WTC11 (cell line): ENCODE data around the gene BDH1. TPM values are rescaled to one million over a fixed set of nuclear protein-coding genes. Genes with fewer than 3 reads are reported as not detected.

Source experiments
- ATAC-seq: fragments of 200-7000 bp; cut with Tn5 transposase; 2 replicates; pipeline ENCODE4 v1.10.0; 2021; ENCODE audit warnings: mild to moderate bottlenecking, moderate library complexity
- CTCF ChIA-PET: fragments of 300-600 bp; sonication (Branson Sonifier 250); formaldehyde crosslinking; loops from one replicate; lab custom pipeline; 2021; ENCODE audit warnings: antibody characterized with exemption; lab: Charles Lee
- POLR2A ChIA-PET: fragments of 350-600 bp; sonication (Branson Sonifier 250); formaldehyde crosslinking; loops from one replicate; lab custom pipeline; 2021; ENCODE audit warnings: antibody characterized with exemption; lab: Charles Lee
- DNase-seq: peaks from one replicate; pipeline ENCODE4 v3.0.0; 2021; ENCODE audit warnings: low spot score
- H3K27ac Mint-ChIP-seq: 2 replicates; pipeline ENCODE4 v1.8.0; 2021; ENCODE audit warnings: mixed read lengths
- H3K27me3 Mint-ChIP-seq: 2 replicates; pipeline ENCODE4 v1.8.0; 2021; ENCODE audit warnings: low read depth, mild to moderate bottlenecking, moderate library complexity, mixed read lengths
- H3K36me3 Mint-ChIP-seq: 2 replicates; pipeline ENCODE4 v1.8.0; 2021; ENCODE audit warnings: mixed read lengths
- H3K4me1 Mint-ChIP-seq: 2 replicates; pipeline ENCODE4 v1.8.0; 2022; ENCODE audit warnings: mixed read lengths
- H3K4me3 Mint-ChIP-seq: 2 replicates; pipeline ENCODE4 v1.8.0; 2021; ENCODE audit warnings: mild to moderate bottlenecking, moderate library complexity, mixed read lengths
- H3K9me3 Mint-ChIP-seq: 2 replicates; pipeline ENCODE4 v1.8.0; 2021; ENCODE audit warnings: mixed read lengths
- AR ChIP-seq: fragments of 250-450 bp; sonication (Bioruptor Pico); IDR thresholded peaks from 2 replicates; pipeline ENCODE4 v1.9.0; 2021; ENCODE audit warnings: mild to moderate bottlenecking
- ATF1 ChIP-seq: sonication (generic); formaldehyde crosslinking; IDR thresholded peaks from 2 replicates; pipeline ENCODE4 v1.8.1; 2023; ENCODE audit warnings: mild to moderate bottlenecking, moderate library complexity, missing genetic modification reagents
- CDX4 ChIP-seq: fragments of 250-450 bp; sonication (Bioruptor Pico); IDR thresholded peaks from 2 replicates; pipeline ENCODE4 v1.9.0; 2021; ENCODE audit warnings: moderate library complexity, mild to moderate bottlenecking, inconsistent platforms, borderline replicate concordance
- CREM ChIP-seq: sonication (generic); formaldehyde crosslinking; IDR thresholded peaks from 2 replicates; pipeline ENCODE4 v1.8.1; 2022; ENCODE audit warnings: mild to moderate bottlenecking, missing genetic modification reagents, moderate library complexity
- ESRRA ChIP-seq: sonication (generic); formaldehyde crosslinking; IDR thresholded peaks from 2 replicates; pipeline ENCODE4 v1.8.1; 2022; ENCODE audit warnings: mild to moderate bottlenecking, missing genetic modification reagents, borderline replicate concordance
- ETV6 ChIP-seq: sonication (generic); formaldehyde crosslinking; IDR thresholded peaks from 2 replicates; pipeline ENCODE4 v1.8.1; 2022; ENCODE audit warnings: mild to moderate bottlenecking, missing genetic modification reagents
- FOXK1 ChIP-seq: sonication (generic); formaldehyde crosslinking; IDR thresholded peaks from 2 replicates; pipeline ENCODE4 v1.8.0; 2022; ENCODE audit warnings: mild to moderate bottlenecking, moderate library complexity, missing genetic modification reagents
- FOXP1 ChIP-seq: sonication (generic); formaldehyde crosslinking; IDR thresholded peaks from 2 replicates; pipeline ENCODE4 v1.8.0; 2022; ENCODE audit warnings: missing genetic modification reagents, mild to moderate bottlenecking, moderate library complexity, borderline replicate concordance
- IRF2 ChIP-seq: sonication (generic); formaldehyde crosslinking; IDR thresholded peaks from 2 replicates; pipeline ENCODE4 v1.8.0; 2022; ENCODE audit warnings: low read depth, missing genetic modification reagents, borderline replicate concordance
- JUN ChIP-seq: sonication (generic); formaldehyde crosslinking; IDR thresholded peaks from 2 replicates; pipeline ENCODE4 v1.8.0; 2023; ENCODE audit warnings: mild to moderate bottlenecking, missing genetic modification reagents
- NFE2L1 ChIP-seq: sonication (generic); formaldehyde crosslinking; IDR thresholded peaks from 2 replicates; pipeline ENCODE4 v1.8.1; 2023; ENCODE audit warnings: missing genetic modification reagents
- NFYB ChIP-seq: sonication (generic); formaldehyde crosslinking; conservative IDR thresholded peaks from 2 replicates; pipeline ENCODE4 v1.8.0; 2022; ENCODE audit warnings: low read depth, missing genetic modification reagents
- NR2C2 ChIP-seq: sonication (generic); formaldehyde crosslinking; IDR thresholded peaks from 2 replicates; pipeline ENCODE4 v1.8.0; 2022; ENCODE audit warnings: mild to moderate bottlenecking, missing genetic modification reagents
- PRDM15 ChIP-seq: sonication (generic); formaldehyde crosslinking; IDR thresholded peaks from 2 replicates; pipeline ENCODE4 v1.8.0; 2022; ENCODE audit warnings: missing genetic modification reagents
- PREB ChIP-seq: sonication (generic); formaldehyde crosslinking; IDR thresholded peaks from 2 replicates; pipeline ENCODE4 v1.8.1; 2022; ENCODE audit warnings: mild to moderate bottlenecking, missing genetic modification reagents, moderate library complexity, borderline replicate concordance
- PRRX2 ChIP-seq: fragments of 250-450 bp; sonication (Bioruptor Pico); IDR thresholded peaks from 2 replicates; pipeline ENCODE4 v1.8.0; 2021; ENCODE audit warnings: mild to moderate bottlenecking
- STAT6 ChIP-seq: sonication (generic); formaldehyde crosslinking; conservative IDR thresholded peaks from 2 replicates; pipeline ENCODE4 v1.8.1; 2023; ENCODE audit warnings: mild to moderate bottlenecking, low read depth, missing genetic modification reagents, moderate library complexity
- ZBTB21 ChIP-seq: sonication (generic); formaldehyde crosslinking; IDR thresholded peaks from 2 replicates; pipeline ENCODE4 v1.8.1; 2023; ENCODE audit warnings: mild to moderate bottlenecking, missing genetic modification reagents, borderline replicate concordance
- ZNF219 ChIP-seq: sonication (generic); formaldehyde crosslinking; IDR thresholded peaks from 2 replicates; pipeline ENCODE4 v1.8.0; 2023; ENCODE audit warnings: missing genetic modification reagents, mild to moderate bottlenecking, borderline replicate concordance
- total RNA-seq: library from RNA; stranded (reverse); gene quantifications from 3 replicates; pipeline ENCODE4 v1.2.3, GENCODE V29; 2021

BDH1 gene
- total RNA-seq, 1 experiment from 2014 or later, result 26.8 TPM

- Mint-ChIP-seq H3K9me3 (0 out of 2 replicates have a peak, but pooled peaks cover 3% of the 10 kb centered on the region), H3K4me3 (no peak overlapping the region), H3K4me1 (peaks cover 33% of the 10 kb centered on the region), H3K27me3 (no peaks in the 10 kb centered on the region), H3K36me3 (peaks cover 8% of the 10 kb centered on the region), H3K27ac (no peak overlapping the region; the same call in 1 of the 2 replicates)
- DNase-seq (no peak), ATAC-seq (no peak)
- ChIA-PET POLR2A (no interaction called here), CTCF (interaction anchor here (1.6 kb wide), 1 partner anchor 76 kb away, joined by 5 read pairs; no protein-coding TSS in a partner anchor)
- no peak for TF ChIP-seq AR (CRISPR knock-in tag)
- no peak for TF ChIP-seq FOXP1 (CRISPR knock-in tag)
- no peak for TF ChIP-seq FOXK1 (CRISPR knock-in tag)
- no peak for TF ChIP-seq PRDM15 (CRISPR knock-in tag)
- TF ChIP-seq ETV6, result no peak
- no peak for TF ChIP-seq PREB
- TF ChIP-seq STAT6, result no peak
- TF ChIP-seq ESRRA (CRISPR knock-in tag), result no peak
- TF ChIP-seq ZNF219 (CRISPR knock-in tag), result no peak
- TF ChIP-seq CDX4 (CRISPR knock-in tag), result no peak
- no peak for TF ChIP-seq ZBTB21
- TF ChIP-seq NFYB (CRISPR knock-in tag), result no peak
- TF ChIP-seq CREM (CRISPR knock-in tag), result no peak
Measured at GRCh38 chr3:197523526-197523925, 32.2 kb downstream of the BDH1 start.

GRCh38 chr3:197522881-197523441 is 32.8 kb downstream of the BDH1 start:
- H3K4me3 Mint-ChIP-seq, result no peak overlapping the region
- H3K27ac Mint-ChIP-seq, result no peak overlapping the region; the same call in 1 of the 2 replicates

More at GRCh38 chr3:197522881-197523441, 32.8 kb downstream of the BDH1 start:
- POLR2A ChIA-PET, result no interaction called here
- no peak for TF ChIP-seq ATF1 (CRISPR knock-in tag)
- no peak for TF ChIP-seq NFE2L1
- TF ChIP-seq JUN (CRISPR knock-in tag), result no peak
- TF ChIP-seq IRF2 (CRISPR knock-in tag), result no peak
- no peak for TF ChIP-seq ESRRA (CRISPR knock-in tag)
- no peak for TF ChIP-seq NR2C2 (CRISPR knock-in tag)
- TF ChIP-seq PRRX2 (CRISPR knock-in tag), result no peak
- TF ChIP-seq ZNF219 (CRISPR knock-in tag), result no peak
- CTCF ChIA-PET, result interaction anchor here (1.6 kb wide), 1 partner anchor 76 kb away, joined by 5 read pairs; no protein-coding TSS in a partner anchor
- ATAC-seq (no peak), DNase-seq (no peak)
- Mint-ChIP-seq H3K4me1 (peaks cover 33% of the 10 kb centered on the region), H3K27me3 (no peaks in the 10 kb centered on the region), H3K36me3 (peaks cover 5% of the 10 kb centered on the region), H3K9me3 (0 out of 2 replicates have a peak, but pooled peaks cover 3% of the 10 kb centered on the region)
